ENCODE results near the gene MYO7A. TPM values are rescaled to one million over a fixed set of nuclear protein-coding genes. Genes with fewer than 3 reads are reported as not detected.

MYO7A gene
- total RNA-seq, 1 donor = under 0.01 TPM

DNA sequence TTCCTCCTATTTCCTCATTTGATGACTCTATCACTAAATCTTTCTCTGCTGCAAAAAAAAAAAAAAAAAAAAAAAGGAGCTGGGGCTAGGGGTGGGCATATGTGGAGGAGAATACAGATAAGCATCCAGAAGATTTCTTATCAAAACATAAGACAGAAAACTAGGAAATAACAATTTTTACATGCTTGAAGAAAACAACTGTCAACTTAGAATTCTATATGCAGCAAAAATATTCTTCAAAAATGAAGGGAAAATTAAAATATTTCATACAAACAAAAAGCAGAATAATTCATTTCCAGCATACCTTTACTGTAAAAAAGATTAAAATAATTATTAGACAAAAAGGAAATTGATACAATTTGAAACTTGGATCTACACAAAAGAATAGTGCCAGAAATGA, 134.8 kb downstream of the MYO7A start:
- H3K27me3 ChIP-seq (ENCODE audit: insufficient read depth, low read length) = no peaks in the 10 kb centered on the region
- H3K4me3 ChIP-seq (ENCODE audit: insufficient read depth, low read length) = no peak overlapping the region
- no peaks in the 10 kb centered on the region for H3K36me3 ChIP-seq (ENCODE audit: insufficient read depth, low read length)
- DNase-seq (ENCODE audit: insufficient read length, low spot score, missing footprints) = no peak
- TF ChIP-seq, protein P1, sequence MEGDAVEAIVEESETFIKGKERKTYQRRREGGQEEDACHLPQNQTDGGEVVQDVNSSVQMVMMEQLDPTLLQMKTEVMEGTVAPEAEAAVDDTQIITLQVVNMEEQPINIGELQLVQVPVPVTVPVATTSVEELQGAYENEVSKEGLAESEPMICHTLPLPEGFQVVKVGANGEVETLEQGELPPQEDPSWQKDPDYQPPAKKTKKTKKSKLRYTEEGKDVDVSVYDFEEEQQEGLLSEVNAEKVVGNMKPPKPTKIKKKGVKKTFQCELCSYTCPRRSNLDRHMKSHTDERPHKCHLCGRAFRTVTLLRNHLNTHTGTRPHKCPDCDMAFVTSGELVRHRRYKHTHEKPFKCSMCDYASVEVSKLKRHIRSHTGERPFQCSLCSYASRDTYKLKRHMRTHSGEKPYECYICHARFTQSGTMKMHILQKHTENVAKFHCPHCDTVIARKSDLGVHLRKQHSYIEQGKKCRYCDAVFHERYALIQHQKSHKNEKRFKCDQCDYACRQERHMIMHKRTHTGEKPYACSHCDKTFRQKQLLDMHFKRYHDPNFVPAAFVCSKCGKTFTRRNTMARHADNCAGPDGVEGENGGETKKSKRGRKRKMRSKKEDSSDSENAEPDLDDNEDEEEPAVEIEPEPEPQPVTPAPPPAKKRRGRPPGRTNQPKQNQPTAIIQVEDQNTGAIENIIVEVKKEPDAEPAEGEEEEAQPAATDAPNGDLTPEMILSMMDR (IDR thresholded peaks at IDR 0.05; ENCODE audit: extremely low read depth, low read depth, low read length) = no peak
- no peak overlapping the region for H3K4me2 ChIP-seq (ENCODE audit: insufficient read depth, low read length)
- no peak overlapping the region for H3K27ac ChIP-seq (ENCODE audit: low read depth, low read length)
- peaks cover 8% of the 10 kb centered on the region for H3K9me3 ChIP-seq (ENCODE audit: low read depth, low read length)
- no peaks in the 10 kb centered on the region for H4K20me1 ChIP-seq (ENCODE audit: insufficient read depth, low read length)
- no peak overlapping the region for H2AFZ ChIP-seq (ENCODE audit: low read length)
- peaks cover 12% of the 10 kb centered on the region for H3K4me1 ChIP-seq (ENCODE audit: insufficient read depth, low read length)
- no peaks in the 10 kb centered on the region for H3K79me2 ChIP-seq (ENCODE audit: insufficient read depth, low read length)

Other genes with a start within 250 kb of the MYO7A start
- not detected in 2 replicates for gene B3GNT6, start 93.8 kb upstream of the MYO7A start, total RNA-seq
- 6.5 and 8.5 TPM in 2 replicates for gene CAPN5, start 61.3 kb upstream of the MYO7A start, total RNA-seq
- 0.88 TPM in 1 of 2 replicates, not detected in the other for gene OMP, start 25.4 kb upstream of the MYO7A start, total RNA-seq
- gene GDPD4, start 173.4 kb downstream of the MYO7A start, total RNA-seq = not detected in 2 replicates